Measurements from ENCODE around the gene FBXO3.
"Not testable (repeated sequence)": the region's sequence is repeated elsewhere in the genome, so short reads cannot be mapped to it uniquely, and the experiment has no call there.

The FBXO3 gene

DNA sequence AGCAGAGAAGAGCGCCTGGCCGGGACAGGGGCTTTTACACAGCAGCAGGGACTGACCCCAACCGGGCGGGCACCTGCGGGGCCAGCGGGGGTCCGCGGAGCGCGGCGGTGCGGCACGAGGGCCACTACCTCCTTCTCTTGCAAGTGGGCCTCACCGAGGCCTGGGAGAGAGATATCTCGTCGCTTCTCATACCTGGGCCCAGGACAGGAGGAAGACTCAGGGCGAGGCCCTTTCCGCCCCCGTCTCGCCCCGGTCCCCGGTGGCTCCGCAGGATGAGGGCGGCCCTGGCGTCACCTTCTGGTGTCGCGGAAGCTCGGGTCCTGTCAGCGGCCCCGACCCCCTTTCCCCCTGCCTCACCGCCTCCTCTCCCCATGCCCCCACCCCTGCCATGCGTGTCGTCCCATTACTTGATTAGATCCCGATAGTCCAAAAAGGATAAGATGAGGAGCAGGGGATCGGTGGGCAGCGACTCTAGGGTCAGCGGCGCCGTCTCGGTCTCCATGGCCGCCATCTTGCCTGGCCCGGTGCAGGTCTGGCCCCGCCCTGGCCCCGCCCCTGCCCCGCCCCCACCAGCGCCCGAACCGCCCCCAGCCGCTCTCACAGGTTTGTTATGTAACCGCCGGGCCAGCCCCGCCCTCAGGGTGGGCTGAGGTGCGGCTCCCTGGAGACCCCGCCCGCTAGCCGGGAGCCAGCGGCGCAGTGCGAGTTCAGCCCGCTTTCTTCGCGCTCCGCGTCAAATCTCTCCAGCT is at the start of gene FBXO3:
TSS of gene FBXO3 (minus strand) at position 534 of the 749 bp plus-strand sequence. CDS start at position 511, 23 bp downstream.
- TF ChIP-seq, protein P1, sequence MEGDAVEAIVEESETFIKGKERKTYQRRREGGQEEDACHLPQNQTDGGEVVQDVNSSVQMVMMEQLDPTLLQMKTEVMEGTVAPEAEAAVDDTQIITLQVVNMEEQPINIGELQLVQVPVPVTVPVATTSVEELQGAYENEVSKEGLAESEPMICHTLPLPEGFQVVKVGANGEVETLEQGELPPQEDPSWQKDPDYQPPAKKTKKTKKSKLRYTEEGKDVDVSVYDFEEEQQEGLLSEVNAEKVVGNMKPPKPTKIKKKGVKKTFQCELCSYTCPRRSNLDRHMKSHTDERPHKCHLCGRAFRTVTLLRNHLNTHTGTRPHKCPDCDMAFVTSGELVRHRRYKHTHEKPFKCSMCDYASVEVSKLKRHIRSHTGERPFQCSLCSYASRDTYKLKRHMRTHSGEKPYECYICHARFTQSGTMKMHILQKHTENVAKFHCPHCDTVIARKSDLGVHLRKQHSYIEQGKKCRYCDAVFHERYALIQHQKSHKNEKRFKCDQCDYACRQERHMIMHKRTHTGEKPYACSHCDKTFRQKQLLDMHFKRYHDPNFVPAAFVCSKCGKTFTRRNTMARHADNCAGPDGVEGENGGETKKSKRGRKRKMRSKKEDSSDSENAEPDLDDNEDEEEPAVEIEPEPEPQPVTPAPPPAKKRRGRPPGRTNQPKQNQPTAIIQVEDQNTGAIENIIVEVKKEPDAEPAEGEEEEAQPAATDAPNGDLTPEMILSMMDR (IDR thresholded peaks at IDR 0.05) = no peak
- TF ChIP-seq ZFX (IDR thresholded peaks at IDR 0.05; ENCODE audit: borderline replicate concordance) = no peak
- H3K27ac ChIP-seq = peak within 1 kb of the TSS; percentile 40

GRCh38 chr11:33822981-33823380 is 48.7 kb upstream of the FBXO3 start:
- not testable (repeated sequence) for H3K27ac ChIP-seq

- H3K27ac ChIP-seq = no peak overlapping the region
- no peak for TF ChIP-seq ZFX (IDR thresholded peaks at IDR 0.05; ENCODE audit: borderline replicate concordance)
- TF ChIP-seq, protein P1 (IDR thresholded peaks at IDR 0.05) = no peak
Measured at GRCh38 chr11:33819278-33820035, 45.1 kb upstream of the FBXO3 start.

GRCh38 chr11:33808228-33808828 is 34.0 kb upstream of the FBXO3 start:
- H3K27ac ChIP-seq = no peak overlapping the region
- TF ChIP-seq, protein P1 (IDR thresholded peaks at IDR 0.05) = peak; percentile 91
- TF ChIP-seq ZFX (IDR thresholded peaks at IDR 0.05; ENCODE audit: borderline replicate concordance) = no peak

GRCh38 chr11:33804471-33804870 is 30.2 kb upstream of the FBXO3 start:
- TF ChIP-seq ZFX (IDR thresholded peaks at IDR 0.05; ENCODE audit: borderline replicate concordance) = no peak
- TF ChIP-seq, protein P1 (IDR thresholded peaks at IDR 0.05) = no peak
- H3K27ac ChIP-seq = no peak overlapping the region

- H3K27ac ChIP-seq = no peak overlapping the region
Measured at GRCh38 chr11:33802194-33802950, 28.1 kb upstream of the FBXO3 start.

GRCh38 chr11:33801821-33802193 is 27.5 kb upstream of the FBXO3 start:
- H3K27ac ChIP-seq = no peak overlapping the region
- no peak for TF ChIP-seq ZFX (IDR thresholded peaks at IDR 0.05; ENCODE audit: borderline replicate concordance)
- TF ChIP-seq, protein P1 (IDR thresholded peaks at IDR 0.05) = no peak

More at GRCh38 chr11:33802194-33802950, 28.1 kb upstream of the FBXO3 start:
- no peak for TF ChIP-seq ZFX (IDR thresholded peaks at IDR 0.05; ENCODE audit: borderline replicate concordance)
- TF ChIP-seq, protein P1 (IDR thresholded peaks at IDR 0.05) = no peak
